Sciatic nerve (tissue), 2 donors: ENCODE measurements around the gene OR2H2. TPM values are rescaled to one million over a fixed set of nuclear protein-coding genes. Genes with fewer than 3 reads are reported as not detected.

ENCODE experiments used
- ATAC-seq: fragments of 200-7000 bp; cut with Tn5 transposase; one replicate; pipeline ENCODE4 v1.9.1; 2020; ENCODE audit warnings: mild to moderate bottlenecking, moderate library complexity
- DNase-seq: peaks from one replicate; pipeline ENCODE4 v3.0.0-alpha.2; 2020; ENCODE audit warnings: low spot score
- intact Hi-C: fragments of 100-400 bp; cut with DNase I; formaldehyde crosslinking; loops from one replicate; pipeline ENCODE4 v1.14.2; 2022
- total RNA-seq: library from RNA; stranded (reverse); fragmentation: NEBNext Ultra II Directional; extraction: Animal tissue kit (Norgen Biotek cat#: 25700); gene quantifications from one replicate; pipeline ENCODE4 v1.2.1, GENCODE V29; 2021
- donor health status: DM: no; HTN: no; CAD: no.
- donor health status: DM: no; HTN: no; CAD: no.

The OR2H2 gene
- total RNA-seq, 1 donor from 2014 or later = not detected

GRCh38 chr6:29625337-29625930 lies 40.5 kb downstream of the OR2H2 start:
- ATAC-seq (no peak), DNase-seq (no peak)
- intact Hi-C loops = no loop called here

GRCh38 chr6:29626948-29627754 lies 42.2 kb downstream of the OR2H2 start:
- DNase-seq (peak; percentile 62), ATAC-seq (peak; percentile 14)
- intact Hi-C loops = no loop called here

GRCh38 chr6:29627755-29628418 lies 43.0 kb downstream of the OR2H2 start:
- intact Hi-C loops = no loop called here
- DNase-seq = peak; percentile 86

GRCh38 chr6:29628419-29629281 lies 43.7 kb downstream of the OR2H2 start:
- intact Hi-C loops = no loop called here
- DNase-seq = peak; percentile 85
- peak; percentile 71 for ATAC-seq

More at GRCh38 chr6:29627755-29628418, 43.0 kb downstream of the OR2H2 start:
- ATAC-seq = peak; percentile 80

GRCh38 chr6:29629571-29629970 lies 44.6 kb downstream of the OR2H2 start:
- no peak for DNase-seq
- no peak for ATAC-seq
- intact Hi-C loops = no loop called here

GRCh38 chr6:29630315-29630714 lies 45.4 kb downstream of the OR2H2 start:
- DNase-seq (no peak), ATAC-seq (no peak)
- intact Hi-C loops = no loop called here

GRCh38 chr6:29631209-29631810 lies 46.4 kb downstream of the OR2H2 start:
- ATAC-seq (no peak), DNase-seq (no peak)
- intact Hi-C loops = no loop called here

- intact Hi-C loops = no loop called here
- DNase-seq (peak; percentile 84), ATAC-seq (peak; percentile 20)
Observed at GRCh38 chr6:29631860-29632731, 47.2 kb downstream of the OR2H2 start.

- ATAC-seq = peak; percentile 96
- peak; percentile 94 for DNase-seq
- intact Hi-C loops = no loop called here
Observed at GRCh38 chr6:29632789-29633533, 48.0 kb downstream of the OR2H2 start, which contains the start of gene GABBR1. TSS of gene GABBR1 (minus strand) at chr6:29633183. CDS start at chr6:29632385, 798 bp downstream.

- DNase-seq = no peak
- intact Hi-C loops = no loop called here
- peak; percentile 18 for ATAC-seq
Observed at GRCh38 chr6:29633534-29633905, 48.6 kb downstream of the OR2H2 start.

GRCh38 chr6:29637247-29637646 lies 52.3 kb downstream of the OR2H2 start:
- ATAC-seq (no peak), DNase-seq (no peak)
- intact Hi-C loops = no loop called here

Other genes with a start within 250 kb of the OR2H2 start
- gene OR5V1, start 216.3 kb upstream of the OR2H2 start, total RNA-seq = not detected
- not detected for gene OR12D3, start 209.8 kb upstream of the OR2H2 start, total RNA-seq
- not detected for gene OR12D2, start 189.5 kb upstream of the OR2H2 start, total RNA-seq
- not detected for gene OR12D1, start 170.2 kb upstream of the OR2H2 start, total RNA-seq
- not detected for gene OR10C1, start 145.8 kb upstream of the OR2H2 start, total RNA-seq
- not detected for gene OR11A1, start 128.1 kb upstream of the OR2H2 start, total RNA-seq
- not detected for gene OR2H1, start 128.0 kb upstream of the OR2H2 start, total RNA-seq
- gene MAS1L, start 97.2 kb upstream of the OR2H2 start, total RNA-seq = 0.36 TPM
- gene UBD, start 25.4 kb upstream of the OR2H2 start, total RNA-seq = 4.1 TPM
- 106 TPM for gene GABBR1, start 48.1 kb downstream of the OR2H2 start, total RNA-seq
- gene MOG, start 72.0 kb downstream of the OR2H2 start, total RNA-seq = not detected
- gene ZFP57, start 96.0 kb downstream of the OR2H2 start, total RNA-seq = not detected
- 71.2 TPM for gene HLA-F, start 138.3 kb downstream of the OR2H2 start, total RNA-seq
- gene HLA-G, start 242.7 kb downstream of the OR2H2 start, total RNA-seq = 1.2 TPM